ENCODE measurements around the gene GAB3.

Gene GAB3

DNA sequence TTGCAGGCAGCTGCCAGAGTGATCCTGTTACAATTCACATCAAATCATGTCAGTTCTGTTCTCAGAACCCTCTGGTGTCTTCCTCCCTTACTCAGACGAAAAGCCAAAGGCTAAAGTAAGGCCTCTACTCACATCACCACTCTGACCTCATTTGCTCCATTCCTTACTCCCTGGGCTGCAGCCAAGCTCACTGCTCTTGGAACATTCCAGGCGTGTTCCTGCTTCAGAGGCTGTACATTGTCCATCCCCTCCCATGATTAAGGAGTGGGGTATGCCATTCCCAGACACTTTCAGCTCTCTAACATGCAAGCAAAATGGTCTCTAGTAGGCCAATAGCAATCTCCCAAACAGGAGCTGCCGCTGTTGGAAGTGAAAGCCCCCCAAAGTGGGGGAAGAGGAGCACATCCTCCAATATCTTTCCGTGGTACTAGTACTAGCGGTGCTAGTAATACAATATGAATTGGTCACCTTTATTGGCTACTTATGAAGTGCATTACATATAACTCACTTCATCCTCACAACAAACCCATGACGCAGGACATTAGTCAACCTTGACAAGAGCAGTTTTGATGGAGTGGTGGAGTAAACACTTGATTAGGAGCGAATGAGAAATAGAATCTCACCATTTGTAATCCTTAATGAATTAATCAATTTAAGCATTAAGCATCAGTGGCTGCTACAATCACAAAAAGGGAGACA is 15.0 kb downstream of the GAB3 start:
- TF ChIP-seq, protein P1, sequence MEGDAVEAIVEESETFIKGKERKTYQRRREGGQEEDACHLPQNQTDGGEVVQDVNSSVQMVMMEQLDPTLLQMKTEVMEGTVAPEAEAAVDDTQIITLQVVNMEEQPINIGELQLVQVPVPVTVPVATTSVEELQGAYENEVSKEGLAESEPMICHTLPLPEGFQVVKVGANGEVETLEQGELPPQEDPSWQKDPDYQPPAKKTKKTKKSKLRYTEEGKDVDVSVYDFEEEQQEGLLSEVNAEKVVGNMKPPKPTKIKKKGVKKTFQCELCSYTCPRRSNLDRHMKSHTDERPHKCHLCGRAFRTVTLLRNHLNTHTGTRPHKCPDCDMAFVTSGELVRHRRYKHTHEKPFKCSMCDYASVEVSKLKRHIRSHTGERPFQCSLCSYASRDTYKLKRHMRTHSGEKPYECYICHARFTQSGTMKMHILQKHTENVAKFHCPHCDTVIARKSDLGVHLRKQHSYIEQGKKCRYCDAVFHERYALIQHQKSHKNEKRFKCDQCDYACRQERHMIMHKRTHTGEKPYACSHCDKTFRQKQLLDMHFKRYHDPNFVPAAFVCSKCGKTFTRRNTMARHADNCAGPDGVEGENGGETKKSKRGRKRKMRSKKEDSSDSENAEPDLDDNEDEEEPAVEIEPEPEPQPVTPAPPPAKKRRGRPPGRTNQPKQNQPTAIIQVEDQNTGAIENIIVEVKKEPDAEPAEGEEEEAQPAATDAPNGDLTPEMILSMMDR (IDR thresholded peaks at IDR 0.05), result no peak
- TF ChIP-seq ZFX (IDR thresholded peaks at IDR 0.05; ENCODE audit: borderline replicate concordance), result no peak
- H3K27ac ChIP-seq, result no peak overlapping the region

DNA sequence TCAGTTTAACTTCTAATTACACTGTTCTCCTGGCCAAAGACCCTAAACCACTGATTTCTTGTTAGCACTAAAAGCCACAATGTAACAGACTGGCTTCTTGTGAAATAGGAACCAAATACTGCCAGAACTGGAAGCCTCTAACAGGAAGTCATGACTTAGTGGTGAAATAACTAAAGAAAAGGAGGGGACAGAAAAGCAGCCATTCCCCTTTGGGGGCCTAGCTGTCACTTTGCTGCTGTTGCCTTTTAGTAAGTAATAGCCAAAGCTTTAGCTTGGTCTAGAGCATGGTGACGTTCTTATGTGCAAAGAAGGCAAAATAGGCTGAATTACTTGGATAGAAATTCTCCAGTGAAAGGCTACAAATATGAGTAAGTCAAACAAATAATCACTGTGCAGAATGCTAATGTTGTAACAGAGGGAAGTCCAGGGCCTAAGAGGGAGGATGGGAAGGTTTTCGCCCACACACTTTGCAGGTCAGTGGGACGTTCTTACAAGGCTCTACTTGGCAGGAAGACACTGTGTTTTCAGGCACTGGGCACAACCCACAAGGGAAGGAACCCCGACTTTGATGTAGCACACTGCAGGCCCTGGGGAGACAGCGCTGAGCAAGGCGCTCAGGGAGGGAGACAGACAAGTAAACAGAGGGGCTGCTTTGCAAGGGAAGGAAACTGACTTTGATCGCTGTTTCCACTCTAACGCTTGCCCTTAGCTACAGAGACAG is 16.7 kb downstream of the GAB3 start:
- no peak overlapping the region for H3K27ac ChIP-seq
- TF ChIP-seq, protein P1 (IDR thresholded peaks at IDR 0.05), result no peak
- no peak for TF ChIP-seq ZFX (IDR thresholded peaks at IDR 0.05; ENCODE audit: borderline replicate concordance)

DNA sequence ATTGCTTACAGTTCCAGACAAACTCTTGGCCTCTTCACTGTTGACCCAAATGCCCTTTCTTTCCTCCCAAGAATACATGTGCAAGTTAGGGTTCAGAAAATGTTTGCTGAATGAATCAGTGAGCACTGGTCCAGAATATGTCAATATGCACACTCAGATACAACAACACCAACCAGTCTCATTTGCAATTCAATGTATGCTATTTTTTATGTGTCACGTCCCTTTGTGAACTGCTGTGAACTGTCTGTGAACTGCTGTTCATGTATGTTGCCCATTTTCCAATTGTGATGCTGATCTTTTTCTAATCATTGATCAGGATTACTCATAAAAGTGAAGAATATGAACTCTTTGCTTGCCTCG is 17.8 kb downstream of the GAB3 start:
- TF ChIP-seq ZFX (IDR thresholded peaks at IDR 0.05; ENCODE audit: borderline replicate concordance), result no peak
- TF ChIP-seq, protein P1 (IDR thresholded peaks at IDR 0.05), result no peak
- H3K27ac ChIP-seq, result no peak overlapping the region

DNA sequence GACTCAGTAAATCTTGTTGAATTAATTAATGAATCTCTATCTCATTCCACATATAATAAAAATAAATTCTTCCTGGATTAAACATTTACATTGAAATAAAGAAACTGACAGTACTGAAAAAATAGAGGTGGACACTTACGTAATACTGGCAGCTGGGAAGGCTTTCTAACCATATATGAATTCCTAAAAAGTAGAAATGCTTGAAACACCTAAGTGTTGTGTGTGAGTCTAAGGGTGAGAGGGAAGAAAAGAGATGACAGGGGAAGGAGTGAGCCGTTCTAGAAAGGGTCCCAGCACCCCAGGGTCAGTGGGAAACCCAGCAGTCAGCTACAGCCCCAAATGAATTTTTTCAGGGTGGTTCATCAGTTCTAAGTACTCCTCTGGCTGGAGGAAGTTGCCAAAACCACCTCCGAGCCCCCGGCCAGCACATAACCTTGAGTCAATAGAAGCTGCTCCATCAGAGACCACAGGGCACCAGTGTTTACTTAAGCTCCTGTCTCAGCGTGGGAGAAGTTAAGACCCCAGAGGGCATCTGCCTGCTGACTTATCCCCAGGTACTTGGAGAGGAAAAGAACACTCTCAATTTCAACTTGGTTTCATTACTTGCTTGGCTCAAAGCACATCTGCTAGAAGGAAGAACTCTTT is 18.3 kb downstream of the GAB3 start:
- TF ChIP-seq, protein P1 (IDR thresholded peaks at IDR 0.05), result no peak
- no peak for TF ChIP-seq ZFX (IDR thresholded peaks at IDR 0.05; ENCODE audit: borderline replicate concordance)
- H3K27ac ChIP-seq, result no peak overlapping the region

DNA sequence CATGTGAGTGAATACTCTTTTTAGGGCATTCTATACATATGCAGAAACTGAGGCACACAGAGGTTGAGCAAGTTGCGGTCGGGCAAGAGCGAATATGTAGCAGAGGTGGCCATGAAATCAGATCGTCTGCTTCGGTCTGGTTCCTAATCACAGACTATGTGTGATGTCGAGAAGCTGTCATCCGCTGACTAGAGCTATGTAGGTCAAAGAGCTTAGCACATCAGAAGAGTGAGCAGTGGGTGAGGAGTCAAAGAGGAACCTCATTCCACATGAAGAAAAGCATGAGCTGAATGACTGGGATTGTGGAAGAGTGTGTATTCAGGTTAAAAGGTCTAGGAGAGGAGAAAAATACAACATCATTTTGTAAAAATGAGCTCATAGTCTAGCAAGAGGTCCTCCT is 19.0 kb downstream of the GAB3 start:
- TF ChIP-seq ZFX (IDR thresholded peaks at IDR 0.05; ENCODE audit: borderline replicate concordance), result no peak
- TF ChIP-seq, protein P1 (IDR thresholded peaks at IDR 0.05), result no peak

DNA sequence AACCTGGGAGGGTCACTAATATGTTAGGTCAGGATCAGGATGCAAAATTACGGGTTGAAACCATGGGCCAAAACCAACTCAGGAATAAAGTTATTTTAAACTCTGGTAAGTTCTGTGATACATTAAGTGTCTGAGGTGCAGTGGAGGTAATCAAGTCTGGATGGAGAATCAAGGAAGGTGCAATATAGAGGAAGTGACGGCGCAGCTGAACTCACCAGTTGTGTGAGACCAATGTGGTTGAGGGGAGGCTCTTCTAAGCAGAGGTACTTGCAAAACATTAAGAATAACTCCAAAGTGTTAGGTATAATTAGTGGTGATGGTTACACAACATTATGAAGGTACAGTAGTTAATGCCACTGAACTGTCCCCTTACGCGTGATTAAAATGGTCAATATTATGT is 19.7 kb downstream of the GAB3 start:
- H3K27ac ChIP-seq, result no peak overlapping the region
- no peak for TF ChIP-seq ZFX (IDR thresholded peaks at IDR 0.05; ENCODE audit: borderline replicate concordance)
- TF ChIP-seq, protein P1 (IDR thresholded peaks at IDR 0.05), result no peak

More for the DNA sequence above, 19.0 kb downstream of the GAB3 start:
- no peak overlapping the region for H3K27ac ChIP-seq

Measured in 22Rv1 (cell line).